SIG-M5 (cell line): ENCODE measurements around the gene MAGI2.

ENCODE experiments used
- DNase-seq: peaks from one replicate; lab custom pipeline; 2025; lab: John Stamatoyannopoulos, UW

The MAGI2 gene

GRCh38 chr7:79376299-79377025 lies 77.0 kb downstream of the MAGI2 start:
- DNase-seq = no peak

DNA sequence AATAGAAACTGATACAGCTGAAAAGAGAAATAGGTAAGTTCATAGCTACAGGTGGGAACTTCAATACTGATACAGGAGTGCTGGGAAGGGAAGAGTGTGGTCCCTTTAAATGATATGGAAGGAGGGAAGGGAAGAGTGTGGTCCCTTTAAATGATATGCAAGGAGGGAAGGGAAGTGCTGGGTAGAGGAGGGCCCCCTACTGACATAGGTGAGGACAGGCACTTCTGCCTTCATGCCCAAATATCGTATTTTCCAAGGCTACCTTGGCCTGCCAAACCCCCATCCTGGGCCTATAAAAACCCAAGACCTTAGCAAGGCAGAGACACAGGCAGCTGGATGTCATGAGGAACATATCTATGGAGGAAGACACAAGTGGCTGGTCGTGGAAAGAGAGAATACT lies 92.3 kb downstream of the MAGI2 start:
- DNase-seq = no peak

DNA sequence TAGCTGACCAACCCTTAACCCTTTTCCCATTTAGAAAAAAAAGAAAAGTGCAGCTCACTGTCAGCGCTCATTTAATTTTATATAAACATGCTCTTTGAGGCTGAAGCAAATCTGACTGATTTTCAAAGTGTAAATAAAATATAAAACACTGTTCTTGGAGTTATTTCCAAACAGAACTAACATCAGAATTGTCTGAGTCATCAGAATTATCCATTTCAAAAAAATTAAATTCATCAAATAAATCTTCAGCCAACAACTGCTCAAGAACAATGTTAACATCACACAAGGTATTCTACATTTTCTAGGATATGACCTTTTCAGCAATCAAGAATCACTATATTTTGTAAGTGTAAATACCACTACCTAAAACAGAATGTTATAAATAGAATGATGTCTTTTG lies 93.6 kb downstream of the MAGI2 start:
- no peak for DNase-seq

GRCh38 chr7:79357101-79357500 lies 96.4 kb downstream of the MAGI2 start:
- DNase-seq = no peak

DNA sequence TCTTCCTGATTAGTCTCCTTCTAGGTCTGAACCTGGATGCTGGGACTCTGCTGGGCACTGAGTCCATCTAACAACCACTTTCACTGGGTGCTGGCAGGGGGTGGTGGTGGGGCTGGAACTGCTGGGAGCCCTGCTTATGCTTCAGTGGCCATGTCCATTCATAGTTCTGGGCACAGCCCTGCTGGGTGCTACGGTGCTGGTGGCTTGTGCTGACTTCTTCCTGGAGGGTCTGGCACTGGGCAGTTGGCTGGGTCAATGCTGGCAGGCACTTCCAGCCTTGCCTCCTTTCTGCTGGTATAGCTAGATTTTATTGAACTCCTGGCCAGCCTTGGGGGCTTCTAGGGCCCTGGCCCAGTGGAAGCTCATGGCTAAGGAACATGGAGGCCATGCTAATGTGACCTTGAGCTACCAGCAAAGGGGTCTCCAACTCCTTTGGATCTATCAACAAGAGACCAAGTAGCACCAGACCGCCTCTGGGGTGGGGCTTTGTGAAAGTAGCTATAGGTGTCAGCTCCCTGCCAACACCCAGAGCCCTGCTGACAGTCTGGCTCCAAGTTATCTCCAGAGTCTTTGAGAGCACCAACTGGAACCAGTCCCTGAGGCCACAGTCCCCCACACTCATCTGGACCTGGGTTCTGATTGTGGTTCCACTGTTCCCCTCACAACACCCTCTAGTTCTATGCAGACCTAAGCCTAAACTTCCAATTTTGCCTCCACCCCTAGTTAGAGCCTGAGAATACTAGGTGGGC lies 99.6 kb downstream of the MAGI2 start:
- no peak for DNase-seq

GRCh38 chr7:79352323-79352722 lies 101.1 kb downstream of the MAGI2 start:
- no peak for DNase-seq

DNA sequence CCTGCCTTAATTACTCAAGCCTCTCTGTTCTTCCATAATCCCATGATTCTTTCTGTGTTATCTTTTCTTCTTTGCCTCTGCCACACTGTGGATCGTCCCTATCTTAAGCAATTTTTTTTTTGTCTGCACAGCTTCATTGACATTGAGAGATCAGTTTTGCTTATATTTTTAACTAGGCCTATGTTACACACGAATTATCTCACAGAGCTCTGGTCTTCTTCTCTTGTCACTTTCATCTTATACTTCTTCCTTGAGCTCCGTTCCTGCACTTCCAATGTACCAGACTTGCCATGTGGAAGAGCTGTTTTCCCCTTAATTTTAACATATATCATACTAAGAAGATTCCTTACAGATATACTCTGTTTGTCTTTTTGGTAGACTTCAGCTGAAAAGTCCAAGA lies 106.1 kb downstream of the MAGI2 start:
- DNase-seq = no peak

DNA sequence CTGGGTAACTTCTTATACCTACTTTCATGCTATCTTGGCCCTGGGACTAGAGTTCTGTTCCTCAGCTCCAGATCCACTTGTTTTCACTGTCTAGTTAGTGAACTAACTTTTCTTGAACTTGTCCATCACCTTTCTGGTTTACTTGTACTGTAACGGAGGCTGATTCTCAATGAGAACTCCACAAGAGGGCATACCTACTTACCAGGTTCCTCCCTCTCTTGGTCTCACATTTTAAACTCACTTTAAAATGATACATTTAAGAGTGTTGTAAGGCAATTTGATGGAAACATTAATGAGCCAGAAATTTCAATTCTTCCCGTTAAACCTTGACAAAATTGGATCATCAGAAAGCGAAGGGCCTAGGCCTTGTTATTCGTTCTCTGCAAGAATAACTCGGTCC lies 111.6 kb downstream of the MAGI2 start:
- DNase-seq = no peak

DNA sequence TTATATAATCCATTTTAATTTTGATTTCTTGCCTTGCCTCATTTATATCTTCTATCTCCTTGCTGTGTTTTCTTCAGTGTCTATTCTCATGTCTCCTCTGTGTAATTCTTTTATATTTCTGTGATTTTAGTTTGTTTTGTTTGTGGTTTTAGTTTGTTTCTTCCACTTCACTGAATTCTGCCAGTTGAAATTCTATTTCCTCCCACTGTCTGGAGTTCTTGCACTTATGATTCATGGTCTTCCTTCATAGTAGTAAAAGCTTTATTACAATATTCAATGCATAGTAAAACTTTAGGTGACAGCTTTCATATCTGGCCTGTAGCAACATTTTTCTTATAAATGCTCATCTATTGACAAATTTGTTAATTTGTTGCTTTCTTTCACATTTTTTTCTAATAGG lies 113.3 kb downstream of the MAGI2 start:
- no peak for DNase-seq

GRCh38 chr7:79339208-79339925 lies 114.1 kb downstream of the MAGI2 start:
- no peak for DNase-seq

GRCh38 chr7:79337717-79338116 lies 115.8 kb downstream of the MAGI2 start:
- DNase-seq = no peak

GRCh38 chr7:79334841-79335240 lies 118.6 kb downstream of the MAGI2 start:
- no peak for DNase-seq

DNA sequence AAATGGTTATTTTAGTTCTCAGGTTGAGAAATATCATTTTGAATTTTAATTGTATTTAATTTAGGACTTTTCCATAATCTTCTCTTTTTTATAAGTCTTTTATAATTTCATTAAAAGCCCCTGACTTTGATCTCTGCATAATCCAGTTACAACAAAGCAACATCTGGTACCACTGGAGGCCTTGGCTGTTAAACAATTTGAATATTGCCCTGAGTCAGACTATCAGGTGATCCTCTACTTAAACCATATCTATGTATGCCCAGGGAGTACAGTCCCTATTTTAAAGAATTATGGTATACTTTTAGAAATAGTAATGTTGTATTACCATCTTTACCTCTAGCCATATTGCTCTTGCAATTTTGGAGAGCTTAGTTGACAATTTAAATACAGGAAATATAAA lies 119.1 kb downstream of the MAGI2 start:
- DNase-seq = no peak

DNA sequence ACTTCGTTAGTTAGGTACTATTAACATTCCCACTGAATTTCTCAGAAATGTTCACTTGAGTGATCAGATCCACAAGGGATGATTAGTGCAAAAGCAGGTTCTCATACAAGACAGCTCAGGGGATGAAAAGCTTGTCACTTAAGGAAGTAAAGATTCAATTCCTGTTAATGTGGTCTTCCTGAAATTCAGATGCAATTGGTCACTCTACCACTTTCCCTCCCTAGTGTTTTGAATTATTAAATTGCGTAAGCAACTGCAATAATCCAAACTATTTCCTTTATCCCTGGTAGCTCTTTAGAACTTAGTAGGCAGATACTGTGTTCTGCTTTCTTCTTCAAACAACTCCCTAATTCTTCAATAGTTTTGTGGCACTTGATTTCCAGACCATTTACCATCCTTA lies 121.4 kb downstream of the MAGI2 start:
- DNase-seq = no peak

GRCh38 chr7:79329464-79329863 lies 124.0 kb downstream of the MAGI2 start:
- no peak for DNase-seq

GRCh38 chr7:79320741-79321473 lies 132.6 kb downstream of the MAGI2 start:
- DNase-seq = no peak

- no peak for DNase-seq
These were observed 134.1 kb downstream of the MAGI2 start for GRCh38 chr7:79319369-79319768.

- DNase-seq = no peak
These were observed 135.7 kb downstream of the MAGI2 start for GRCh38 chr7:79317728-79318127.

GRCh38 chr7:79312022-79312421 lies 141.4 kb downstream of the MAGI2 start:
- DNase-seq = no peak

DNA sequence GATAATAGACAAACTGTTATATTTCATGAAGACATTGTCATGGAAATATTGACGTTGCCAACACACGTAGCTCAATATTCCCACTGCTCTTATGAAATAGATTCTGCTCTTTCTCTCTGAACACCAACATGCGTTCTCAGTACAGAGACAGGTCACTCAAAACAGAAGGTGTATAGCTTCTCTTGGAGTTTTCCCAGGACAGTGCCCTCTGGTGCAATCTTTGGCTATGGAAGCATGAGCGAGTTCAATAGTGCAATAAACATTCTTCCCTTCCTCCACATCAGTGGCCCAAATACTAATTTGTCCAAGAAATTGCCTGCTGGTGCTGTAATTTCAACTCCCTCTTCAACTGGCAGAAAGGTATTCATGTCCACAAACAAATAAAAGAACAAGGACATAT lies 145.3 kb downstream of the MAGI2 start:
- DNase-seq = no peak

DNA sequence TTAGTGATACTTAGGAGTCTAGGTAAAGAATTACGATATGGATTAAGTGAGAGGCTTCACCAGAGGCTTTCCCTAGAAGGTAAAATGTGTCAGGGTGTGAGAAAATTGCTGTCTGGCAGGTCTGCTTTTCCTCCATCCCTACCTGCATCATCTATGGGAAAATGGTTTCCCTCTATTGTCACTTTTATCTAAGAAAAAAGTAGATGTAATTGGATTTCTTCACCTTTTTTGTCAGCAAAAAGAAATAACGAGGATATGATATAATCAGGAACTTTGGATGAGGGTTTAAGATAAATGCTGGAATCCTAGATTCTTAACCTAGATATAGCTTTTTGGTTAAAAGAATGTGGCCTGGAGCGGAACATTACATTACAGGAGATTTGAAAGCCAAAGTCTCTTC lies 146.1 kb downstream of the MAGI2 start:
- no peak for DNase-seq

DNA sequence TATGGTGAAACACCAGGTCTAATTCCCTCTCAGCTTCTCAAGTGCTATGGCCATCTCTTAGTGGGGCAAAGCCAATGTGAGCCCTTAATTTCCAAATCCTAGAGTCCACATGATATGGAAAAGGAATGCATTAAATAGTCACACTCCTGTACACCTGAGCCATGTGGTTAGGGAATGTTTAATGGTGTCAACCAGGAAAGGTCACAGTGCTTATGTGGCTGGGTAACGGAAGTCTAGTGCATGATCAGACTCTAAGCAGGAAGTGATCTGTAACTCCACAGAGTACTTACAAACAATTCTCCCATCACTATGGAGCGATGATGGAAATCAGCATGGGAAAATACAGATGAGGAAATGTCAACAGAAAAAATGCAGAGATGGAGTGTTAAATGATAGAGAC lies 148.8 kb downstream of the MAGI2 start:
- no peak for DNase-seq
